Thymus (tissue), 11 donors: ENCODE data around the gene RABGGTB. TPM values are rescaled to one million over a fixed set of nuclear protein-coding genes. Genes with fewer than 3 reads are reported as not detected.
"Not testable (repeated sequence)": the region's sequence is repeated elsewhere in the genome, so short reads cannot be mapped to it uniquely, and the experiment has no call there.

ENCODE experiments used
- DNase-seq, 9 donors: peaks; one replicate each; pipeline ENCODE4 v3.0.0-alpha.2; 2013; ENCODE audit warnings: low spot score in 9 of 9, low read depth in 6 of 9, missing footprints in 1 of 9
- H3K27ac ChIP-seq, 2 donors: one replicate each; pipeline ENCODE4 v1.5.1; 2013; ENCODE audit warnings: control low read depth in 1 of 2, low read depth in 1 of 2, low read length in 1 of 2, mild to moderate bottlenecking in 1 of 2, moderate library complexity in 1 of 2
- H3K27me3 ChIP-seq, 2 donors: one replicate each; pipeline ENCODE4 v1.5.1; 2013; ENCODE audit warnings: low read length in 1 of 2; ENCODE audit not compliant: control insufficient read depth in 2 of 2, insufficient read depth in 1 of 2
- H3K36me3 ChIP-seq, 2 donors: one replicate each; pipeline ENCODE4 v1.5.1; 2013; ENCODE audit warnings: low read length in 1 of 2, mild to moderate bottlenecking in 1 of 2, moderate library complexity in 1 of 2; ENCODE audit not compliant: control insufficient read depth in 2 of 2, insufficient read depth in 2 of 2
- H3K4me1 ChIP-seq, 2 donors: one replicate each; pipeline ENCODE4 v1.5.1; 2013; ENCODE audit warnings: low read length in 2 of 2; ENCODE audit not compliant: control insufficient read depth in 2 of 2, insufficient read depth in 2 of 2
- H3K4me3 ChIP-seq, 2 donors: one replicate each; pipeline ENCODE4 v1.5.1; 2013; ENCODE audit warnings: low read length in 2 of 2, control low read depth in 1 of 2, mild to moderate bottlenecking in 1 of 2
- H3K9me3 ChIP-seq, 2 donors: one replicate each; pipeline ENCODE4 v1.5.1; 2013; ENCODE audit warnings: low read length in 1 of 2, mild to moderate bottlenecking in 1 of 2; ENCODE audit not compliant: control insufficient read depth in 2 of 2, insufficient read depth in 1 of 2
- WGBS: extraction: QIAGEN DNeasy Blood & Tissue Kit; methylation state at CpG from one replicate; pipeline ENCODE4 v1.1.7; 2013; 5-methylcytosine and 5-hydroxymethylcytosine counted together
- polyA plus RNA-seq: library from polyadenylated mRNA; stranded (reverse); fragments of 200-250 nt; gene quantifications from one replicate; pipeline ENCODE4 v1.2.3, GENCODE V29; 2013
- total RNA-seq: library from RNA; stranded (reverse); fragments of 120-200 nt; gene quantifications from one replicate; pipeline ENCODE4 v1.2.4, GENCODE V29; 2013
- donor health status: healthy.

Gene RABGGTB
- total and polyA plus RNA-seq, 2 donors = 83.4 to 85.9 TPM

DNA sequence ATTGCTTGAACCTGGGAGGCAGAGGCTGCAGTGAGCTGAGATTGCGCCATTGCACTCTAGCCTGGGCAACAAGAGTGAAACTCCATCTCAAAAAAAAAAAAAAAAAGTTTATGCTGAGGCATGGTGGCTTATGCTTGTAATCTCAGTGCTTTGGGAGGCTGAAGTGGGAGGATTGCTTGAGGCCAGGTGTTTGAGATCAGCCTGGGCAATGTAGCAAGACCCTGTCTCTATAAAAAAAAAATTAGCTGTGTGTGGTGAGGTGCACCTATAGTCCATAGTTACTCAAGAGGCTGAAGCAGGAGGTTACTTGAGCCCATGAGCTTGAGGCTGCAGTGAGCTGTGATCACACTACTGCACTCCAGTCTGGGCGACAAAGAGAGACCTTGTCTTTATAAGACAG is 15.4 kb downstream of the RABGGTB start:
- not testable (repeated sequence) for H3K27me3 ChIP-seq, H3K9me3 ChIP-seq, H3K4me3 ChIP-seq, DNase-seq, H3K4me1 ChIP-seq, H3K27ac ChIP-seq
- H3K36me3 ChIP-seq = peaks cover 11 to 18% of the 10 kb centered on the region in 2 donors
- 76% methylated on average over 2 of the region's 2 CpGs for WGBS

DNA sequence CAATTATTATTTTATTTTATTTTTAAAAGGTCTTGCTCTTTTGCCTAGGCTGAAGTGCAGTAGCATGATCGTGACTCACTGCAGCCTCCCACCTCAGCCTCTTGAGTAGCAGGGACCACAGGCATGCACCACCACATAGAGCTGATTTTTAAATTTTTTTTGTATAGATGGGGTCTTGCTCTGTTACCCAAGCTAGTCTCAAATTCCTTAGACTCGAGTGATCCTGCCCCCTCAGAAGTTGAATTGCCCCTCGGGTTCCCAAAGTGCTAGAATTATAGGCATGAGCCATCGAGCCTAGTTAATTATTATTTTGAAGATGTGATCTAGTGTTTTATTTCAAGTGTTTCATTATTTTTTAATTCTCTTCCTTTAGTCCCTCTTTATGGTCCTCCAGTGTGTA is 22.9 kb downstream of the RABGGTB start:
- DNase-seq = no peak
- Histone ChIP-seq H3K4me3 (no peak overlapping the region), H3K9me3 (no peaks in the 10 kb centered on the region), H3K27ac (no peak overlapping the region), H3K27me3 (no peaks in the 10 kb centered on the region), H3K4me1 (no peaks in the 10 kb centered on the region), H3K36me3 (no peaks in the 10 kb centered on the region)
- 98% methylated on average over 4 of the region's 4 CpGs for WGBS

DNA sequence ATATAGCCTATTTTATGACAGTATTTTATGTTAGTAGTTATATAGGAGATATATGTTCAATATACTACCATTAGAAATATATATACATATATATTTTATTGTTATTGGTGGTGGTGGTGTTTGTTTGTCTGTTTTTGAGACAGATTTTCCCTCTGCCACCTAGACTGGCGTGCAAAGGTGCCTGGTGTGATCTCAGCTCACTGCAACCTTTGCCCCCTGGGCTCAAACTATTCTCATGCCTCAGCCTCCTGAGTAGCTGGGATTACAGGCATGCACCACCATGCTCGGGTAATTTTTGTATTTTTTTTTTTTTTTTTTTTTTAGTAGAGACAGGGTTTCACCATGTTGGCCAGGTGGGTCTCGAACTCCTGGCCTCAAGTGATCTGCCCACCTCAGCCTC is 24.1 kb downstream of the RABGGTB start:
- 95% methylated on average over 3 of the region's 3 CpGs for WGBS
- not testable (repeated sequence) for DNase-seq, H3K4me3 ChIP-seq, H3K36me3 ChIP-seq, H3K27me3 ChIP-seq, H3K9me3 ChIP-seq, H3K4me1 ChIP-seq, H3K27ac ChIP-seq

DNA sequence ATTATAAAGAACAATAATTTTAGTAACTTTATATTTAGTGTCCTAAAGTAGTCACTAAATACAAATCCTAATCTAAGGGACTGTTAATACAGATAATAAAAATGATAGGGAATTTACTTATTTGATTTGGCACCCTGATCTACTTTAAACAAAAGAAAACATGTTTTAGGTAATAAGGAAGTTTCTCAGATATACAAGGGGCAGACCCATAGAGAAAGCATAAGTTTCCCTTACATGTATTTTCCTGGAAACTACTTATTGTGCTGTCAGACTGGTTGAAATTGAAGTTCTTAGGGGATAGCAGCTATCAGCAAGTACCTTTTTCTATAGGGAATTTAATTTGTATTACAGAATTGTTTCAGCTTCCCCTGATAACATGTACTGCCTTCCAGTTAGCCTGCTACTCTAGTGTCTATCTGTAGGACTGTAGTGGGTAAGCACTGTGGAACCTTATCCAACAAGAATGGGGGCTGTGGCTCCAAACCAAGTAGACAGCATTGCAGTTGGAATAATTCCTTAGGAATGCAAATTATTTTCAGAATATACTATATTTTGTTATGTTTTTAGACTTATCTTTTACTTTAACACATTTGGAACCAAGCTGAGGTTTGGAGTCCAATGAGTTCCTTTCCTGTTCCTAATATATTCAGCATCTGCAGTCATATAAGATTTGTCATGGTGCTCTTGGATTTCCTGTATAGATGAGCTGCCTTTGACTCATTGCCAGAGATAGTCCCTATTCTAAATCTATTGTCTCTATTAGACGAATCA is 25.3 kb downstream of the RABGGTB start:
- WGBS = 97% methylated on average over 1 of the region's 1 CpG
- DNase-seq = no peak
- no peaks in the 10 kb centered on the region for H3K9me3 ChIP-seq
- no peaks in the 10 kb centered on the region for H3K4me1 ChIP-seq
- H3K27me3 ChIP-seq = no peaks in the 10 kb centered on the region
- H3K36me3 ChIP-seq = no peaks in the 10 kb centered on the region
- no peak overlapping the region for H3K27ac ChIP-seq
- no peak overlapping the region for H3K4me3 ChIP-seq

DNA sequence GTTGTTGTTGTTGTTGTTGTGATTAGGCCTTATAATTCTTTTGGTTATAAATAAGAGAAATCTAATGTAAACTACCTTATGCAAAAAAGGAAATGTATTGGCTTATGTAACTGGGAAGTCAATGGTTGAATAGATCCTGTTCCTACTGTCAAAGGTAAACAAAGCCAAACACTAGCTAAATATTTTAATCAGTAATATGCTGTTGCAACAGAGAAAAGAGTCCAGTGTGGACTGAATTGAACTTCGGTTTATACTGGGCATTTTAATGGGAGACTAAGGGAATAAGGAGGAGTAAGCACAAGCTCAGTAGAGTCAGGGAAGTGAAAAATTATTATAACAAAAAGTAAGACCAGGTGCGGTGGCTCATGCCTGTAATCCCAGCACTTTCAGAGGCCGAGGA is 26.0 kb downstream of the RABGGTB start:
- no peaks in the 10 kb centered on the region for H3K27me3 ChIP-seq
- H3K4me3 ChIP-seq = no peak overlapping the region
- 98% methylated on average over 3 of the region's 3 CpGs for WGBS
- H3K36me3 ChIP-seq = no peaks in the 10 kb centered on the region
- no peaks in the 10 kb centered on the region for H3K4me1 ChIP-seq
- no peak overlapping the region for H3K27ac ChIP-seq
- no peaks in the 10 kb centered on the region for H3K9me3 ChIP-seq
- no peak for DNase-seq

DNA sequence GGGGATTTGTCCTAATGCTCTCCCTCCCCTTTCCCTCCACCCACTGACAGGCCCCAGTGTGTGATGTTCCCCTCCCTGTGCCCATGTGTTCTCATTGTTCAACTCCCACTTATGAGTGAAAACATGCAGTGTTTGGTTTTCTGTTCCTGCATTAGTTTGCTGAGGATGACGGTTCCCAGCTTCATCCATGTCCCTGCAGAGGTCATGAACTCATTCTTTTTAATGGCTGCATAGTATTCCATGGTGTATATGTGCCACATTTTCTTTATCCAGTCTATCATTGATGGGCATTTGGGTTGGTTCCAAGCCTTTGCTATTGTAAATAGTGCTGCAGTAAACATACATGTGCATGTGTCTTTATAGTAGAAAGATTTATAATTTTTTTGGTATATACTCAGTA is 37.5 kb downstream of the RABGGTB start:
- H3K4me3 ChIP-seq, H3K27ac ChIP-seq, H3K27me3 ChIP-seq, H3K4me1 ChIP-seq, H3K9me3 ChIP-seq, DNase-seq, H3K36me3 ChIP-seq: not testable (repeated sequence)
- 90% methylated on average over 1 of the region's 1 CpG for WGBS

DNA sequence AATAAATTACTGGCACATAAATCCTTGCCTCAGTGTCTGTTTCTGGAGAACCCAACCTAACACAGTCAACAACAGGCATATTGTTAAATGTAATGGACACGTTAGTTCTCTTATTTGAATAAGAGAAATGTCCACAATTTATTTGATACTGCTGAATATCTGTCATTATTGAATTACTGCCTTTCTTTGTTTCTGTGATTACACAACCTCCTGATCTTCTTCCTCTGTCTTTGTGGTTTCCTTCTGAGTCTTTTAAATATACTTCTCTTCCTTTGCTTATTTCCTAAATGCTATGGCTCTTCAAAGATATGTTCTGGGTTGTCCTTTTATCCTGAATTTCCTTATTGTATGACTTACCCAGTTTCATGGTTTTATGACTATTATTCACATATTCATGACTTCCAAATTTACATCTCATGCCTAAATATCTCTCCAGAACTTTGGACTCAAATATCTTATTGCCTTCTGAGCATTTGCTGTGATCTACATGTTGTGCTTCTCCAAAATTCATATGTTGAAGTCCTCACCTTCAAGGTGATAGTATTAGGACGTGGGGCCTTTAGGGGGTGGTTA is 50.6 kb downstream of the RABGGTB start:
- H3K36me3 ChIP-seq = no peaks in the 10 kb centered on the region
- no peaks in the 10 kb centered on the region for H3K9me3 ChIP-seq
- DNase-seq = no peak
- no peaks in the 10 kb centered on the region for H3K27me3 ChIP-seq
- 77% methylated on average over 2 of the region's 2 CpGs for WGBS
- no peak overlapping the region for H3K4me3 ChIP-seq
- H3K27ac ChIP-seq = no peak overlapping the region
- no peaks in the 10 kb centered on the region for H3K4me1 ChIP-seq

DNA sequence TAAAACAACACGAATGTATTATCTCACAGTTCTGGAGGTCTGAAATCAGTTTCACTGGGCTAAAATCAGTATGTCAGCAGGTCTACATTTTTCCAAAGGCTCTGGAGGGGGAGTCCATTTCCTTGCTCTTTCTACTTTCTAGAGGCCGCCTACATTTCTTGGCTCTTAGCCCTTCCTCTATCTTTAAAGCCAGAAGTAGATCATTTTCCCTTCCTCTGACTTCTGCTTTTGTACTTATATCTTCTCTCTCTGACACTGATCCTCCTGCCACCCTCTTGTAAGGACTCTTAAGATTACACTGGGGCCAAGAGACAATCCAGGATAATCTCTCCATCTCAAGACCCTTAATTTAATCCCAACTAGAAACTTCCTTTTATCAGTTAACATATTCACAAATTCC is 52.0 kb downstream of the RABGGTB start:
- H3K27ac ChIP-seq = no peak overlapping the region
- no peak for DNase-seq
- H3K4me3 ChIP-seq = no peak overlapping the region
- H3K36me3 ChIP-seq = no peaks in the 10 kb centered on the region
- WGBS = 91% methylated on average over 2 of the region's 2 CpGs
- no peaks in the 10 kb centered on the region for H3K4me1 ChIP-seq
- no peaks in the 10 kb centered on the region for H3K9me3 ChIP-seq
- no peaks in the 10 kb centered on the region for H3K27me3 ChIP-seq

DNA sequence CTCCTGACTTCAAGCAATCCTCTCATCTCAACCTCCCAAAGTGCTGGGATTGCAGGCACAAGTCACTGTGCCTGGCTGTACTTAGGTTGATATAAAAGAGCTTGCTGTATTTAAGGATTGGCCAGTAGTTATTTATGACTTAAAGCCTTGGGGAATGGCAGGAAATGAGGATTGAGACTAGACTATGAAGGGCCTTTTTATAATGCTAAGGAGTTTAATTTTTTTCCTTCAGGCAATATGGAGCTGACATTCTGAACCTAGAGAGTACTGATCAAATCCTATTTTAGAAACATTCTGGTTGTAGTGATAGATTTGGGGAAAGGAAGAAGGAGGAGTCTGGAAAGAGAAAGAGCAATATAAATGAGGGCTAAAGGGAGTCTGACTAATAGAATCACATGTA is 55.4 kb downstream of the RABGGTB start:
- Histone ChIP-seq H3K9me3 (no peaks in the 10 kb centered on the region), H3K27ac (no peak overlapping the region), H3K4me3 (no peak overlapping the region), H3K27me3 (no peaks in the 10 kb centered on the region), H3K4me1 (no peaks in the 10 kb centered on the region), H3K36me3 (no peaks in the 10 kb centered on the region)
- no peak for DNase-seq
